DMS153 (cell line): ENCODE data around the gene KRT14.
"Not testable (repeated sequence)": the region's sequence is repeated elsewhere in the genome, so short reads cannot be mapped to it uniquely, and the experiment has no call there.

Experiments used
- DNase-seq: peaks from one replicate; lab custom pipeline; 2025; lab: John Stamatoyannopoulos, UW

The KRT14 gene

DNA sequence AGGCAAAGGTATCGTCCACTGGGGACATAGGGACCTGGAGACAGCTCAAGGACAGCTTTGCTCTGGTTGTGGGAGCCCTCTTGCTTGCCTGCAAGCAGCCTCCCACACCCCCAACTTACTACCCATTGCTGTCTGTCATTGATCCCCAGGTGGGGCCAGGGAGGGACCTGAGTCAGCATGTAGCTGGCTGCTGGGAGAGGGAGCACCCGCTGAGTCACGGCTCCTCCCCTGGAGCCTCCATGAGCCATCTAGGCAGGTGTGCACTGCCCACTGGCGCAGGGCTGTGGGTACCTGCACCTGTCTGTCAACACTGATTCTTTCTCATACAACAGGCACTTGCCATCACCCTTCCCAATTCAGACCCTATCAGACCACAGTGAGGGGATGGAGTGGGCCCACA is 10.0 kb downstream of the KRT14 start:
- DNase-seq: not testable (repeated sequence)

DNA sequence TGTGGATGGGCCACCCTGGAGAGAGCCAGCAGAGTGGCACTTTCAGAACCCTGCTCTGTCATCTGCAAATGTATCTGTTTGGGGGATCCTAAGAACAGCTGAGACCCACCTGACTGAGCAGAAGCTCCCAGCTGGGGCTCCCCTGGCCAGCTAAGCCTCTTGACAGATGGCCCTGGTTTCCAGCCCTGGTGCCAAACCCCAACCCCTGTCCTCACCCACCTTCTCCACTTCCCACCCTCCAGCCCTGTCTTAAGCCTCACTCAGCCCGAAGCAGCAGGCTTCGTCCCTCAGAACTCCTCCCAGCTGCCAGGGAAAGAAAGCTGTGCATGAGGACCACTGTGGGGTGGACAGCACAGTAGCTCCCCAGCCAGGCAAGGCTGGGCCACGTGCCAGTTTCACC is 11.4 kb downstream of the KRT14 start:
- DNase-seq: no peak

DNA sequence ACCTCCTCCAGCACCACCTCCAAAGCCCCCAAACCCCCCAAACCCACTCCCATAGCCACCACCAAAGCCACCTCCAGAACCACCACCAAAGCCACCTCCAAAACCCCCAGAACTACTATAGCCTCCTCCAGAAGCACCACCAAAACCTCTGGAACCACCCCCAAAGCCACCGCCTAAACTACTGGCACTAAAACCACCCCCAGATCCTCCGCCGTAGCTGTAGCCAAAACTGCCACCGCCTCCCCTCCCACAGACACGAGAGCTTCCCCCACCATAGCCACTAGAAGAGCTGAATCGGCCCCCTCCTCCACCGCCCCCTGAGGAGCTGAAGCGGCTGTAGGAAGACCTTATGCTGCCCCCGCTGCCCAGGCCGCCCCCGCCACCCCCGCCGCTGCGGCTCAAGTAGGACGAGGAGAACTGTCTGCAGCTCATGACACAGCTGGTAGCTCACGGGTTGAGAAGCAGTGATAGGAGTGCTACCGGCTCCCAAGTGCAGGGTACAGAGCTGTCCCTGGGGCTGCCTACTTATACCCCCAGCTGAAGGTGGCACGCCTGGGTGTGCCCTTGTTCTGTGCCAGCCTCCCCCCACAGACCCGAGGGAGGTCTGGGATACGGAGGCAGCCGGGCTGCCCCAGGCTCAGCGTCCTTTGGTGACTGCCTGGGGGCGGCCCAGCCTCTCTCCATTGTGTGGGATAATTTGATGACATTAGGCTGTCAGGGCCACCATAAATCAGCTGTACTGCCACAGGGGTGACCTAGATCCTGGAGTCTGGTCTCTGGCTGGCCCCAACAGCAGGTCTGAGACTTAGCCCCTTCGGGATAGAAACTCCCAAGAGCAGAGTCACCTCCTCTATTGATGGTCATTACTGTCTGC is 14.9 kb downstream of the KRT14 start, which contains the start of gene KRT9:
TSS of gene KRT9 (minus strand) at position 499 of the 874 bp plus-strand sequence. CDS start at position 432, 67 bp downstream.
- DNase-seq: no peak

DNA sequence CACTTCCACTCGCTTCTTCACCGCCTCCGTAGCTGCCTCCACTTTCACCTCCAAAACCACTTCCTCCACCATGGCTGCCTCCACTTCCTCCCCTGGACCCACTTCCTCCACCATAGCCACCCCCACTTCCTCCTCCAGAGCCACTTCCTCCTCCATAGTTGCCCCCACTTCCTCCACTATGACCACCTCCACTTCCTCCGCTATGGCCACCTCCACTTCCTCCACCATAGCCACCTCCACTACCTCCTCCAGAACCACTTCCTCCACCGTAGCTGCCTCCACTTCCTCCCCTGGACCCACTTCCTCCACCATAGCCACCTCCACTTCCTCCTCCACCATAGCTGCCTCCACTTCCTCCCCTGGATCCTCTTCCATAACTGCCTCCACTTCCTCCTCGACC is 19.4 kb downstream of the KRT14 start:
- no peak for DNase-seq

DNA sequence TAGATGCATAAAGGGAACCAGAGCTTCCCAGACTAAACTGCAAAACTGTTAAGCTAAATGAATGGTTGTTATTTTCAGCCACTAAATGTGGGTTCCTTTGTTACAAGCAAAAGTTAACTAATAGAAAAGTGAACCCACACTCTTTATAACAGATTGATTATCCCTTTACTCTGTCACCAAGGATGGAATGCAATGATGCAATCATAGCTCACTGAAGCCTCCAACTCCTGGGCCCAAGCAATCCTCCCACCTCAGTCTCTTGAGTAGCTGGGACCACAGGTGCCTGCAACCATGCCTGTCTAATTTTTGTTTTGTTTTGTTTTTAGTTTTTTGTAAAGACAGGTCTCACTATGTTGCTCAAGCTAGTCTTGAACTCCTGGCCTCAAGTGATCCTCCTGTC is 21.4 kb downstream of the KRT14 start:
- DNase-seq: no peak

DNA sequence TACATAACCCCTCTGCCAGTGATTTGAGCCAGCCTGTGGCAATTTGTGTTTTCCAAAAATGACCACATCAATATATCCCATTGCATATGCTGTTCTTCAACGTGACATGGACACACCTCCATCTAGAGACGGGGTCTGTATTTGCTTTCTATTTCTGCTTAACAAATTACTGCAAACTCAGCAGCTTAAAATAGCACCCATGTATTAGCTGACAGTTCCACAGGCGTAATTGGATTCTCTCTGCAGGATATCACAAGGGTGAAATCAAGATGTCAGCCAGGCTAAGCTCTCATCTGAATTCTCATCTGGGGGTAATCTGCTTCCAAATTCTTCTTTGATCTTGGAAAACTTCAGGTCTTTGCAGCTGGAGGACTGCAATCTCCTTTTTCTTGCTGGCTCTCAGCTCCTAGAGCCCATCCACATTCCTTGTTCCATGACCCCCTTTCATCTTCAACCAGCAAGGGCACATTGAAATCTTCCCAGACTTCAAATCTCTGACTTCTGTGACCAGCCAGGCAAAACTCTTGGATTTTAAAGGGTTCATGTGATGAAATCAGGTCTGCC is 23.0 kb downstream of the KRT14 start:
- no peak for DNase-seq

DNA sequence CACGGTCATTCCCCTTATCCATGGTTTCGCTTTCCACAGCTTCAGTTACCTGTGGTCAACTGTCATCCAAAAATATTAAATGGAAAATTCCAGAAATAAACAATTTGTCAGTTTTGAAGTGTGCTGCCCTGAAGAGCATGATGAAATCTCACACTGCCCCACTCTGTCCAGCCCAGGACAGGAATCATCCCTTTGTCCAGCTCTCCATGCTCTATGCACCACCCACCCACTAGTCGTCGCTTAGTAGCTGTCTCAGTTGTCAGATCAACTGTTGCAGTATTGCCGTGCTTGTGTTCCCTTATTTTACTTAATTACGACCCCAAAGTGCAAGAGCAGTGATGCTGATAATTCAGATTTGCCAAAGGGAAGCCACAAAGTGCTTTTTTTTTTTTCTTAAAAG is 25.1 kb downstream of the KRT14 start:
- no peak for DNase-seq

DNA sequence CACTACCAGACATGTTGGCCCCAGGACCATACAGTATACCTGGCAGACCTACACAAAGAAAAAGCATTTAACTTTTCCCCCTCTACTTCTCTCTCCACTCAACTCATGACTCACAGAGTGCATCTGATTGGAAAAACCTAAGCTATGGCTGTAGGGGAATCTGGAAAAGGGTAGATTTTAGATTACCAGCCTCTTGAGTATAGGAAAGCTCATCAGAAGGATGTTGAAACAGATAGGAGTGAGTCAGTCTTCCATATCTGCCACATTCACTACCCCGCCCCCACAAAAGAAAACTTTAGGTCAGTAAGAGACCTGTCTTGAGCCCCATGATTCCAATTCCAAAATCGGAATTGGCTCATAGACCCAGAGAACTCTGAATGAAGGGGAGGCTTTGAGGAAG is 27.1 kb downstream of the KRT14 start:
- no peak for DNase-seq

DNA sequence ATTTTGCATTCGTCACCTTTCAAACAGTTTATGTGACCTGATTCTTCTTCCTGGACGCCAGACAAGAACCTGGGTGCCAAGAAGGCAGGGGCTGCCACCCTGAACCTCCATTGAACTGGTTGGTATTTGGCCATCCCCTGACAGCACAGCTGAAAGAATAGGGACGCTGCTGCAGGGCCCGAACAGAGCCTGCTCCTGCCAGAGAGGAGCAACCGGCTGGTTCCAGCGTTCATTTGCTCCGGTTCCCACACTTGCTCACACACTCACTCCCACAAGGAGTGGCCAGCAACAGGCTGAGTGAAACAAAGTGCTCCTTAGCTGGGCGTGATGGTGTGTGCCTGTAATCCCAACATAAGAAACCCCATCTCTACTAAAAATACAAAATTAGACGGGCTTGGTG is 29.8 kb downstream of the KRT14 start:
- no peak for DNase-seq

DNA sequence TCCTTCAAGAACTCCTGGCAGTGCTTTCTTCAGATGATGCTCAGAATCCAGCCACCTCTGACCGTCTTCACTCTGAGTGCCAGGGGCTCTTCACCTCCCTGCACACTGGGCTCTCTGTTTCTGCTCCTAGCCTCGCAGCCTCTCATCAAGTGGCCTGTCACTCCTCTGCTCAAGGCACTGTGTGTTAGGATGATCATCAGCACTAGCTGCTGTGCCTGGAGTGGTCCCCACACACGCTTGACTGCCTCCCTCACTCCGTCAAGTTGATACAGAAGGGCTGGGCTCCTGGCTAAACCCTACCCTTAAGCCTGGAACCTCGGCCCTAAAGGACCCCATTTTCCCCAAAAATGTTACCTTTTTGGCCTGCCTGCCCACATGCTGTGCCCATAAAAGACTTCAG is 30.4 kb downstream of the KRT14 start:
- DNase-seq: no peak

DNA sequence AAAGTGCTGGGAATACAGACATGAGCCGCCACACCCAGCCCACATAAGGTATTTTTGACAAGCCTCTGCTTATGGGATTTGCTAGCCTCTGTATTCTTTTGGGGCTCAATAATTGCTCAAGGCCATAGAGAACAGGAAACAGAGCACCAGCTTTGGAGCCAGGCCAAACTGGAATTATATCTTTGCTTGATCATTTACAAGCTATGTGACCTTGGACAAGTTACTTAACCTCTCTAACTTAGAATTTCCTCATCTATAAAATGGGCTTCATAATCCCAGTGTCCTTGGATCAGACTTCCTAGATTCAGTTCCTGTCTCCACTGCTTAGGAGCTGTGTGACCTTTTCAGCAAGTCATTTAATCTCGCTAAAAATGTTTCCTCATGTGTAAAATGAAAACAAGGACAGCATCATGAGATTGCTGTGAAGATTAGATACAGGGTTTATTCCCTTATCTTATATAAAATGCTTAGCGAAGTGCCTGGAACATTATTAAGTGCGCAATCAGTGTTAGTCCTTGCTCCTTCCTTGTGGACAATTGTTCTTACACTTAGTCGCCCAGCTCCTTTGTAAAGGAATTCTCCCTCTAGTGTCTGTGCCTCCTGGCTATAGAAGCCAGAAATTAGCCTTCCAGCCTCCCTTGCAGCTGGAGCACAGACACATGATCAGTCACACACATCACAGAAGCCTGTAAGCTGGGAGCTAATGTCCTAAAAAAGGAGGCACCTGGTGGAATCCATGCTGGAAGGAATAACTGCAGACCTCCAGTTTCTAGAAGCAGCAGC is 31.4 kb downstream of the KRT14 start:
- DNase-seq: no peak

DNA sequence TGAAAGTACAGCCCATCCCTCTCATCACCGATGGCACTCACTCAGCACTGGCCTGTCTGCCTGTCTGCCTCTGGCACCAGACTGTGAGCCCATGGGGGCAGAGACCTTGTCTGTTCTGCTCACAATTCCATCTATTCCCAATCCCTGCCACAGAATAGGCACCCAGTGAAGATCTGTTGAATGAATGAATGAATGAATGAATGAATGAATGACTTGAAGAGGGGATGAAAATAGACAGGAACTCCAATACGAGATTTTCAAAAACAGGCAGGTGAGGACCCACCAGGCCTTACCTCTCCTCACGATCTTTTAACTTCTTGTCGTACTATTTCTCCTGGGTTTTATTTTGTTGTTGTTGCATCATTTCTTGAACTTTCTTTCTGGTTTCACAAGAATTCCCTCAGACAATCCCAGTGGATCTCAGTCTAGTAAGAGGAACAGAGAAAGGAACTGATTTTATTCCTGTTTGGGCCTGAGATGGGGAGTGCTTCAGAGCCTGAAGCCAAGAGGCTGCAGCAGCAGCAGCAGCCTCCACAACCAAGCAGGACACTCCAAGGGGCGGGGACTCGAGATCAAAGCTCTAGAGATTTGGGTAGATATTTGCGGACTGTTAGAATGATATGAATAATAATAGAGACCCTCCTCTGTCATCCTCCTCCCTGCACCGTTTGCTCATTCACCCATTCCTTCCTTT is 32.6 kb downstream of the KRT14 start:
- DNase-seq: no peak

DNA sequence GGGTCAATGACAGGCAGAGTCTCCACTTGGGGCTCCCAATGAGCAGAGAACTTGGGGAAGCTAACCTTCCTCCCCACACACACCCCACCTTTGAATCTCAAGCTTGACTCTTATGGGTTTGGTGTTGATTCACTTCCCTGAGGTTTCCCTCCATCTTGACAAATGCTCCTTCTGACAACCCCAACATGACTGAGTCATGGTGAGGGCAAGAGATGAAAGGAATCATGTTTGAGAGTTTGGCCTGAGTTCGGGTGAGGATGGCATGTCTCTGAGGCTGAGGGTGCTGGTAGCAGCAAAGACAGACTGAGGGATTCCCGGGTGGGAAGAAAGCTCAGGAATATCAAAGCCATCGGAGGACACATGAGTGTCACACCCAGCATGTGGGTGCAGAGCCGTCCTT is 33.5 kb downstream of the KRT14 start:
- DNase-seq: no peak

DNA sequence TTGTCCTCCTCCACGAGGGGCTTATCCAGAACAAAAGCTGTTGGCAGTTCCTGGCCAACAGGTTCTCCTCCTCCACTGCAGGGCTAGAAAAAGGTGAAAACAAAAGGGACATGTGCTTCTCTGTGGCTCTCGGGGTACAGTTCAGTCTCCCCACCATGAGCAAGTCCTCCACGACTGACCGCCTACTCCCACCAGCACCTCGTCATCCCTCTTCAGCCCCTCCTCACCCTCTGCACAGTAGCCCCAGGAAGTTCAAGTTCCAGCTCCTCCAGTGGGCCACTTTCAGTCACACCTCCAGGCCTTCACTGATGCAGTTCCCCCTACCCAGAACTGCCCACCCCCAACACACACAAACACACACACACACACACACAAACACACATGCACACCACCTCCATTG is 34.2 kb downstream of the KRT14 start:
- DNase-seq: no peak

DNA sequence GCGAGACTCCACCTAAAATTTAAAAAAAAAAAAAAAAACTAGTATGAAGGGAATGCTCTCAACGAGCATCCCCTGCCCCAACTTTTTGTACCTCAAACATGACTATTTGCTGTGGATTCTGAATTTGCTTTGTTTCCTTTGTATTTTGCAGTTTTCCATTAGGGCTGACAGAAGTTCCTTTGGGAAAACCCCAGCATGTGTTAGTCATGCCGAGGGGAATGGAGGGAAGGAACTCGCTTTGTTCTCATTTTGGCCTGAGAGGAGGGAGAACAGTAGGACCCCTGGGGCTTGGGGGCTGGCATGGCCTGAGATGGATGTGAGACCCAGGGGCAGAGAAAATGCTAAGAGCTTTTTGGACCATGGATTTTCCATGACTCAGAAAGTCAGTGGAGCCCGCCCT is 35.3 kb downstream of the KRT14 start:
- no peak for DNase-seq

DNA sequence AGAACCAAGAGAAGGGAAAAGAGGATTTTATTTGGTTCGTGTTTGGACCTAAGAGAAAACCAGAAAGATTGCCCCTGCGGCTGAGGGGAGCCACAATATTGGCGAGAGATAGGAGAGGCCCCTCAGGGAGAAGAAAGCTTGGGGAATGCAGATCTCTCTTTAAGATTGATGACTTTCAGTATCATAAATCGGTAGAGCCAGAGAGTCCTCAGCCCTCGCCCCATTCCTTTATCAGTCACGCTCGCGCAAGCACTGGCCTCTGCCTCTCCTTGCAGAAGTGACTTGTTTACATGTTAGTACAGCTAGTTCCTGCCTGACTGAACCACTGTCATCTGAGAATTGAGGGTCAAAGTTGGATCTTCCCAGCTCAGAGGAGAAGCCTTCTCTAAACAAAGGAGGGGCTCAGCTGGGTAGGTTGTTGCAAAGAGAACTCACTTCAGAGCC is 37.1 kb downstream of the KRT14 start:
- no peak for DNase-seq

DNA sequence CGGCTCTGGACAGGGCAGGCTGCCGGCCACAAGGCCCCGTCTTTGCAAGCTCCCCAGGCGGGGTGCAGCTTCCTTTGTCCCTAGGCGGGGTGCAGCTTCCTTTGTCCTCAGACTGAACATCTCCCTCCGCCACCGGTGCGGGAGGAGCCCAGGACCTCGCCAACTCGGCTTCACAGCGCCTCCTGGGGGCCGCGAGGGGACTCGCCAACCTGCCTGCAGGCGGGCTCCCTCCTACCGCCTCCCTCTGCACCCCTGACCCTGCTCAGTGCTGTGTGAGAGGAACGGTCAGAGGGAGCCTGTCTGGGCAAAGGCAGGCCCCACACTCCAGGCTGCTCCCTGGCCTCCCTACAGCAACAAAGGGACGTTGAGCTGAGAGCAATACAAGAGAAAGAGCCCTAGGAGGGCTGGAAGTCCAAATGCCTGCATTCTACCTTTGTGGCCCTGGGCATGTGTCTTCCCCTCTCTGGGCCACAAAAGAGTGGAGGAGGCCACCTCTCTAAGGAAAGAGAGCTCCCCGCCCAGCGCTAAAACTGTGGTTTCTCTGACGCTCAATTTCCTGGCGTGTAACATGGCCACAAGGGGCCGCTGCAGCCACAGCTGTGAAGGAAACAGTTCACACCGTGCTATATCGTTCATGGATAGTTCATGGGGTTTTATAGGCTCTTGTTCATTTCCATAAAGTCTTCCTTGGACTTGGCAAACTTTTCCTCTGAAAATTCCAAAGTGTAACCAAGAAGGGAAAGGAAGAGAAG is 37.7 kb downstream of the KRT14 start:
- DNase-seq: peak; percentile 85

DNA sequence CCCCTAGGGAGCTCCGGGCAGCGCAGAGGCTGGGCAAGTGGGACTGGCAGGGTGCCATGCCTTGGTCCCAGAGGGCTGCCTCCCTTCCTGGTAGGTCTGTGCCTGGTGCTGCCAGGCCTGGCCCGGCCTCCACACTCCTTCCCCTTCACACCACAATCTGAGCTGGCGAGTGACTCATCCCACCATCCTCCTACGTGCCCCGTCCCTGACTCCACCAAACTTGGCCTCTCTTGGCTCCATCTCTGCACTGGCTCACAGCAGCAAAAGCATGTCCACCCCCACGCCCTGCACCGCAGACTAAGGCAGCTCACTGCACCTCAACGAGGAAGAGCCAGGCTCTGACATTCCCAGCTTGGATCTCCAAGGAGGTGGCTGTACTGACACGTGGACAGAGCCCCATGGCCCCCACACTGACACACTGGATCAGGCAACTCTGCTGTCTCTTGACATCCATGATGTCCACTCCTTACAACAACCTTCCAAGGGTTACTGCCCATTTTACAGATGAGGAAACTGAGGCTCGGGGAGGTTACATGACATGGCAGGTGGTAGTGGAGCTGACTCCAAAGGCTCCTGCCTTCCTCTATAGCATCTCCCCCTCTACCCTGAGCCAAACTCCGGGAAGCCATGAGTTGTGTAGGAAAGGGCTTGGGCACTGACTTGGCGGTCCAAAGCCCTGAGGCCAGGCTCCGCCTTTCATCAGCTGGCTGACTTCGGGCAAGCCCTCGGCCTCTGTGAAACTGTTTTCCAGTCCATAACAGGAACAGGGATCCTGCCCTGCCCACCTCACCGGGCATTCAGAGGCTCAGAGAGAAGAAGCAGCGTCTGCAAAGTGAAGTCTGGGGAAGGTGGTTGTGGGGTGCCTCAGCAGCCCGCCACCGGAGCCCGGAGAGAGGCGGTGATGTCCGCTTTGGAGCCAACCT is 38.5 kb downstream of the KRT14 start:
- peak; percentile 53 for DNase-seq

DNA sequence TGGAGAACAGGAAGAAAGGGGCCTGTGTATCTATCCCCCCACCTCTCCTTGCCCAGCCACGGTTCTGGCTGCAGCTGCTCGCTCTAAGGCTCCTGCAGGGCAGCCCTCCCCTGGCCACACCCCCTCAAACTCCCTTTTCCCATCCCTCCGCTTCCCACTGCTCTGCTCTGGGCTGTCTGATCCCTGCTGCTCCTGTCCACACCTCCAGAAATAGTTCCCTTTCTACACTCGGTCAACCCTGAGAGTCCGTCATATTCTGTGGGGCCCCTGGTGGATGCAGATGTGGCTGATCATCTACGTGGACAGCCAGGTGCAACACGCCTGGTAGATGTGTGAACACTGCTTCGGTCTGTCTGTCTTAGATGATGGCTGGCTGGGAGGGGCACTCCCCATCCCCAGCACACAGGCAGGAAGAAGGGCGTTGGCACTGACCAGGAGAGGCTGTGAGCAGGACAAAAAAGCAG is 39.3 kb downstream of the KRT14 start:
- DNase-seq: peak; percentile 43

DNA sequence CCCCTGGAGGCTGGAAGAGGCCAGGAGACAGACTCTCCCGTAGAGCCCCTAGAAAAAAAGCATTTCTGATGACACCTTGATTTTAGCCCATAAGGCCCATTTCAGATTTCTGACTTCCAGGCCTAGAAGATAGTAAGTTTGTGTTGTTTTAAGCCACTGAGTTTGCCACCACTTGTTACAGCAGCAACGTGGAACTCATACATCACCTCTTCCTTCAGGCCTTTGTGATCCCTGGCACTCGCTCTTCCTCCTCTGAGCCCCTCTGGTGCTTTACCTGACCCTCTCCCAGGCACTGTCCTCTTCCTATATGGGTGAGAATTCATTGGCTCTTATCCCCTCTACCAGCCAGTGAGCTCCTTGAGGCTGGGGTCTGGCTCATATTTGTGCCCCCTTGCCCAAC is 39.9 kb downstream of the KRT14 start:
- no peak for DNase-seq
